ENCODE results near the gene AMDHD1. TPM values are rescaled to one million over a fixed set of nuclear protein-coding genes. Genes with fewer than 3 reads are reported as not detected.

AMDHD1 gene
- total and polyA plus RNA-seq, 2 donors (not counting 3 experiments of a cell fraction or from before 2014, with no cell fraction given) = not detected

DNA sequence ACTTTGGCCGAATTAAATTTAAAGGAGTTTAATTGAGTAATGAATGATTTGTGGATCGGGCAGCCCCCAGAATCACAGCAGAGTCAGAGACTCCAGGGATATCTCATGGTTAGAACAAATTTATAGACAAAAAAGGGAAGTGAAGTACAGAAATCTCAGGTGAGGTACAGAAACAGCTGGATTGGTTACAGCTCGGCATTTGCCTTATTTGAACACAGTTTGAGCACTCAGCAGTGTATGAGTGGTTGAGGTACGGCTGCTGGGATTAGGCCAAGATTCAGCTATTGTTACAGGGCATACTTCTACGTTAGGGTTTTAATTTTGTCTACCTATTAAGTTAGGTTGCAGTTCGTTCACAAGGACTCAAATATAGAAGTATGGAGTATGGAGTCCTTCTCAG lies 24.0 kb upstream of the AMDHD1 start:
- peaks cover 2% of the 10 kb centered on the region for H3K9me1 ChIP-seq (replicated peaks; ENCODE audit: control insufficient read depth, extremely low read depth, insufficient read depth, low read length)
- no peaks in the 10 kb centered on the region for H3K79me2 ChIP-seq (ENCODE audit: control insufficient read depth, insufficient read depth, low read length)
- H2AFZ ChIP-seq (ENCODE audit: low read depth, low read length) = no peak overlapping the region
- H3K27me3 ChIP-seq (ENCODE audit: control insufficient read depth in 2 of 2, insufficient read depth in 2 of 2, low read length in 2 of 2) = peaks cover 16 to 24% of the 10 kb centered on the region in 2 experiments
- ChIA-PET POLR2A (no interaction called here), CTCF (interaction anchor here (1.0 to 6.6 kb wide), 23 partner anchors 10 to 598 kb away, joined by 3 to 126 read pairs (median 4); partner anchors contain the start of genes CCDC38 and HAL)
- H3K4me2 ChIP-seq (ENCODE audit: insufficient read depth, low read length) = no peak overlapping the region
- H4K20me1 ChIP-seq (replicated peaks; ENCODE audit: control insufficient read depth, extremely low read depth, insufficient read depth, low read length) = no peaks in the 10 kb centered on the region
- BruUV-seq (replicated peaks) = no TSS peak
- FAIRE-seq (no peak), DNase-seq (ENCODE audit: low read depth, low spot score) (no peak)
- dilution Hi-C loops (cut with MboI; ENCODE audit: extremely low pct_ligation_motif_present, low sequenced_read_pairs) (no loop called here), intact Hi-C loops (cut with micrococcal nuclease) (loop anchor here (2.0 to 10.0 kb wide), 4 partner anchors 33 to 336 kb away; no protein-coding TSS in a partner anchor)
- TF ChIP-seq FOS (IDR thresholded peaks at IDR 0.05; ENCODE audit: borderline replicate concordance, insufficient read depth, low read length) (no peak), MYC (IDR thresholded peaks at IDR 0.05; ENCODE audit: low read depth, low read length) (no peak), MAX (IDR thresholded peaks at IDR 0.05; ENCODE audit: insufficient read depth, insufficient read length) (no peak), POLR2A (IDR thresholded peaks at IDR 0.05; ENCODE audit: low read depth, low read length) (no peak), POLR2AphosphoS5 (IDR thresholded peaks at IDR 0.05; ENCODE audit: insufficient read depth, low read depth, low read length) (no peak), GATA2 (IDR thresholded peaks at IDR 0.05; ENCODE audit: insufficient read depth, insufficient read length, low read depth, low read length) (no peak), JUN (IDR thresholded peaks at IDR 0.05; ENCODE audit: borderline replicate concordance, insufficient read depth, insufficient read length, low read depth) (no peak), EZH2 (IDR thresholded peaks at IDR 0.05; ENCODE audit: borderline replicate concordance, low read depth, low read length, severe bottlenecking) (no peak)
- TF ChIP-seq, protein P1, sequence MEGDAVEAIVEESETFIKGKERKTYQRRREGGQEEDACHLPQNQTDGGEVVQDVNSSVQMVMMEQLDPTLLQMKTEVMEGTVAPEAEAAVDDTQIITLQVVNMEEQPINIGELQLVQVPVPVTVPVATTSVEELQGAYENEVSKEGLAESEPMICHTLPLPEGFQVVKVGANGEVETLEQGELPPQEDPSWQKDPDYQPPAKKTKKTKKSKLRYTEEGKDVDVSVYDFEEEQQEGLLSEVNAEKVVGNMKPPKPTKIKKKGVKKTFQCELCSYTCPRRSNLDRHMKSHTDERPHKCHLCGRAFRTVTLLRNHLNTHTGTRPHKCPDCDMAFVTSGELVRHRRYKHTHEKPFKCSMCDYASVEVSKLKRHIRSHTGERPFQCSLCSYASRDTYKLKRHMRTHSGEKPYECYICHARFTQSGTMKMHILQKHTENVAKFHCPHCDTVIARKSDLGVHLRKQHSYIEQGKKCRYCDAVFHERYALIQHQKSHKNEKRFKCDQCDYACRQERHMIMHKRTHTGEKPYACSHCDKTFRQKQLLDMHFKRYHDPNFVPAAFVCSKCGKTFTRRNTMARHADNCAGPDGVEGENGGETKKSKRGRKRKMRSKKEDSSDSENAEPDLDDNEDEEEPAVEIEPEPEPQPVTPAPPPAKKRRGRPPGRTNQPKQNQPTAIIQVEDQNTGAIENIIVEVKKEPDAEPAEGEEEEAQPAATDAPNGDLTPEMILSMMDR (IDR thresholded peaks at IDR 0.05; ENCODE audit: extremely low read depth in 1 of 2, insufficient read depth in 1 of 2, low read depth in 1 of 2, low read length in 2 of 2) = no peak
- no peaks in the 10 kb centered on the region for H3K9me3 ChIP-seq (replicated peaks; ENCODE audit: control insufficient read depth, insufficient read depth, low read length)
- no peak overlapping the region for H3K9ac ChIP-seq (replicated peaks; ENCODE audit: extremely low read depth, insufficient read depth, low read length)
- no peaks in the 10 kb centered on the region for H3K36me3 ChIP-seq (ENCODE audit: control insufficient read depth in 2 of 2, extremely low read depth in 1 of 2, insufficient read depth in 2 of 2, low read length in 2 of 2)
- H3K4me1 ChIP-seq (ENCODE audit: control insufficient read depth, extremely low read depth, insufficient read depth, low read length) = no peaks in the 10 kb centered on the region
- no peak overlapping the region for H3K27ac ChIP-seq (ENCODE audit: insufficient read depth, low read depth, low read length)
- no peak overlapping the region for H3K4me3 ChIP-seq (replicated peaks in 1 of 3; ENCODE audit: insufficient read depth in 1 of 3, low read depth in 1 of 3, low read length in 3 of 3)
